PC-3 (cell line): Measurements from ENCODE around the gene YIPF4.

Experiments
- CTCF ChIP-seq: fragments of 300-600 bp; sonication (generic); conservative IDR thresholded peaks from 2 replicates; pipeline ENCODE4 v1.5.1; 2017; ENCODE audit warnings: antibody characterized with exemption, low read depth, mild to moderate bottlenecking, low read length
- EZH2 ChIP-seq: fragments of 300-600 bp; sonication (generic); IDR thresholded peaks from one replicate; pipeline ENCODE4 v1.6.1; 2017; ENCODE audit warnings: antibody characterized with exemption, mild to moderate bottlenecking, low read length; ENCODE audit not compliant: unreplicated experiment

GRCh38 chr2:32330136-32330535 lies 52.4 kb downstream of the YIPF4 start:
- no peak for TF ChIP-seq EZH2
- no peak for TF ChIP-seq CTCF
